ENCODE data around the gene HIBCH. TPM values are rescaled to one million over a fixed set of nuclear protein-coding genes. Genes with fewer than 3 reads are reported as not detected.

The HIBCH gene
- total and polyA plus RNA-seq, 2 of the 13 experiments (the other 11 are each of a cell fraction or from before 2014, with no cell fraction given): 18.8 to 49.5 TPM

- intact Hi-C loops (cut with micrococcal nuclease; ENCODE audit: unreplicated experiment): no loop called here
- no peaks in the 10 kb centered on the region for H3K27me3 ChIP-seq (ENCODE audit: control insufficient read depth in 1 of 2, insufficient read depth in 2 of 2, low read length in 2 of 2)
- no peaks in the 10 kb centered on the region for H3K9me3 ChIP-seq (ENCODE audit: low read length)
- FAIRE-seq (no peak), DNase-seq (ENCODE audit: low spot score) (no peak), ATAC-seq (no peak)
- WGBS (ENCODE audit: low lambda C conversion rate): 97% methylated on average over 2 of the region's 2 CpGs
- H3K4me3 ChIP-seq (replicated peaks in 1 of 3; ENCODE audit: insufficient read depth in 1 of 3, low read depth in 2 of 3, low read length in 3 of 3): no peak overlapping the region
- no peaks in the 10 kb centered on the region for H3K4me1 ChIP-seq (ENCODE audit: insufficient read depth, low read length)
- H4K20me1 ChIP-seq (ENCODE audit: insufficient read depth, low read length): no peaks in the 10 kb centered on the region
- no peak overlapping the region for H3K4me2 ChIP-seq (ENCODE audit: low read depth, low read length)
- CTCF ChIA-PET (ENCODE audit: low intra/inter-chr PET ratio, low total read pairs): no interaction called here
- H3K9ac ChIP-seq (ENCODE audit: insufficient read depth, low read depth, low read length): no peak overlapping the region
- no peaks in the 10 kb centered on the region for H3K79me2 ChIP-seq (ENCODE audit: insufficient read depth, low read length)
- in situ Hi-C loops (cut with HindIII; ENCODE audit: extremely low pct_ligation_motif_present, low pct_unique_long_range_greater_than_20kb): no loop called here
- POLR2A ChIA-PET: interaction anchor here (1.5 kb wide), 1 partner anchor 70 kb away, joined by 3 read pairs; a partner anchor contains a TSS
- H2AFZ ChIP-seq (ENCODE audit: low read length): no peak overlapping the region
- BruUV-seq (replicated peaks): no TSS peak
- no peak overlapping the region for H3K27ac ChIP-seq (ENCODE audit: extremely low read length, insufficient read depth, low read length)
- H3K36me3 ChIP-seq (replicated peaks in 1 of 2; ENCODE audit: control insufficient read depth in 1 of 2, insufficient read depth in 2 of 2, low read length in 2 of 2): peaks cover 8 to 40% of the 10 kb centered on the region in 2 experiments; a peak in 4 of 5 replicates
- no peak for TF ChIP-seq ZNF230 (CRISPR knock-in tag; IDR thresholded peaks at IDR 0.05)
- TF ChIP-seq, protein P1, sequence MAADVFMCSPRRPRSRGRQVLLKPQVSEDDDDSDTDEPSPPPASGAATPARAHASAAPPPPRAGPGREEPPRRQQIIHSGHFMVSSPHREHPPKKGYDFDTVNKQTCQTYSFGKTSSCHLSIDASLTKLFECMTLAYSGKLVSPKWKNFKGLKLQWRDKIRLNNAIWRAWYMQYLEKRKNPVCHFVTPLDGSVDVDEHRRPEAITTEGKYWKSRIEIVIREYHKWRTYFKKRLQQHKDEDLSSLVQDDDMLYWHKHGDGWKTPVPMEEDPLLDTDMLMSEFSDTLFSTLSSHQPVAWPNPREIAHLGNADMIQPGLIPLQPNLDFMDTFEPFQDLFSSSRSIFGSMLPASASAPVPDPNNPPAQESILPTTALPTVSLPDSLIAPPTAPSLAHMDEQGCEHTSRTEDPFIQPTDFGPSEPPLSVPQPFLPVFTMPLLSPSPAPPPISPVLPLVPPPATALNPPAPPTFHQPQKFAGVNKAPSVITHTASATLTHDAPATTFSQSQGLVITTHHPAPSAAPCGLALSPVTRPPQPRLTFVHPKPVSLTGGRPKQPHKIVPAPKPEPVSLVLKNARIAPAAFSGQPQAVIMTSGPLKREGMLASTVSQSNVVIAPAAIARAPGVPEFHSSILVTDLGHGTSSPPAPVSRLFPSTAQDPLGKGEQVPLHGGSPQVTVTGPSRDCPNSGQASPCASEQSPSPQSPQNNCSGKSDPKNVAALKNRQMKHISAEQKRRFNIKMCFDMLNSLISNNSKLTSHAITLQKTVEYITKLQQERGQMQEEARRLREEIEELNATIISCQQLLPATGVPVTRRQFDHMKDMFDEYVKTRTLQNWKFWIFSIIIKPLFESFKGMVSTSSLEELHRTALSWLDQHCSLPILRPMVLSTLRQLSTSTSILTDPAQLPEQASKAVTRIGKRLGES (CRISPR knock-in tag; IDR thresholded peaks at IDR 0.05; ENCODE audit: borderline replicate concordance): no peak
- no peak for TF ChIP-seq PAF1 (CRISPR knock-in tag; IDR thresholded peaks at IDR 0.05)
- TF ChIP-seq ZNF234 (CRISPR knock-in tag; conservative IDR thresholded peaks at IDR 0.05): no peak
- no peak for TF ChIP-seq EZH2 (conservative IDR thresholded peaks at IDR 0.05; ENCODE audit: low read depth, low read length)
- TF ChIP-seq EEA1 (CRISPR knock-in tag; IDR thresholded peaks at IDR 0.05; ENCODE audit: borderline replicate concordance): no peak
- TF ChIP-seq HES4 (CRISPR knock-in tag; IDR thresholded peaks at IDR 0.05; ENCODE audit: borderline replicate concordance): no peak
- no peak for TF ChIP-seq ZMAT3 (CRISPR knock-in tag; conservative IDR thresholded peaks at IDR 0.05)
- TF ChIP-seq FOXO4 (CRISPR knock-in tag; conservative IDR thresholded peaks at IDR 0.05): no peak
- TF ChIP-seq, protein P2, sequence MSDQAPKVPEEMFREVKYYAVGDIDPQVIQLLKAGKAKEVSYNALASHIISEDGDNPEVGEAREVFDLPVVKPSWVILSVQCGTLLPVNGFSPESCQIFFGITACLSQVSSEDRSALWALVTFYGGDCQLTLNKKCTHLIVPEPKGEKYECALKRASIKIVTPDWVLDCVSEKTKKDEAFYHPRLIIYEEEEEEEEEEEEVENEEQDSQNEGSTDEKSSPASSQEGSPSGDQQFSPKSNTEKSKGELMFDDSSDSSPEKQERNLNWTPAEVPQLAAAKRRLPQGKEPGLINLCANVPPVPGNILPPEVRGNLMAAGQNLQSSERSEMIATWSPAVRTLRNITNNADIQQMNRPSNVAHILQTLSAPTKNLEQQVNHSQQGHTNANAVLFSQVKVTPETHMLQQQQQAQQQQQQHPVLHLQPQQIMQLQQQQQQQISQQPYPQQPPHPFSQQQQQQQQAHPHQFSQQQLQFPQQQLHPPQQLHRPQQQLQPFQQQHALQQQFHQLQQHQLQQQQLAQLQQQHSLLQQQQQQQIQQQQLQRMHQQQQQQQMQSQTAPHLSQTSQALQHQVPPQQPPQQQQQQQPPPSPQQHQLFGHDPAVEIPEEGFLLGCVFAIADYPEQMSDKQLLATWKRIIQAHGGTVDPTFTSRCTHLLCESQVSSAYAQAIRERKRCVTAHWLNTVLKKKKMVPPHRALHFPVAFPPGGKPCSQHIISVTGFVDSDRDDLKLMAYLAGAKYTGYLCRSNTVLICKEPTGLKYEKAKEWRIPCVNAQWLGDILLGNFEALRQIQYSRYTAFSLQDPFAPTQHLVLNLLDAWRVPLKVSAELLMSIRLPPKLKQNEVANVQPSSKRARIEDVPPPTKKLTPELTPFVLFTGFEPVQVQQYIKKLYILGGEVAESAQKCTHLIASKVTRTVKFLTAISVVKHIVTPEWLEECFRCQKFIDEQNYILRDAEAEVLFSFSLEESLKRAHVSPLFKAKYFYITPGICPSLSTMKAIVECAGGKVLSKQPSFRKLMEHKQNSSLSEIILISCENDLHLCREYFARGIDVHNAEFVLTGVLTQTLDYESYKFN (CRISPR knock-in tag; conservative IDR thresholded peaks at IDR 0.05): no peak
- TF ChIP-seq NFIB (CRISPR knock-in tag; IDR thresholded peaks at IDR 0.05; ENCODE audit: borderline replicate concordance): no peak
- no peak for TF ChIP-seq ZNF652 (CRISPR knock-in tag; IDR thresholded peaks at IDR 0.05; ENCODE audit: borderline replicate concordance, low read depth)
- no peak for TF ChIP-seq REST (IDR thresholded peaks at IDR 0.05; ENCODE audit: borderline replicate concordance in 1 of 2, low read depth in 1 of 2, low read length in 2 of 2)
Measured at GRCh38 chr2:190250421-190250820, 69.2 kb downstream of the HIBCH start.
